HG03575 (cell line): ENCODE results near the gene ZNF549.
"Not testable (repeated sequence)": the region's sequence is repeated elsewhere in the genome, so short reads cannot be mapped to it uniquely, and the experiment has no call there.

Source experiments
- ATAC-seq: cut with Tn5 transposase; IDR thresholded peaks from one replicate; pipeline ENCODE4 v1.9.1; 2021; ENCODE audit not compliant: unreplicated experiment, insufficient number of reproducible peaks, low FRiP score; ENCODE audit errors: extremely low read depth

Gene ZNF549

DNA sequence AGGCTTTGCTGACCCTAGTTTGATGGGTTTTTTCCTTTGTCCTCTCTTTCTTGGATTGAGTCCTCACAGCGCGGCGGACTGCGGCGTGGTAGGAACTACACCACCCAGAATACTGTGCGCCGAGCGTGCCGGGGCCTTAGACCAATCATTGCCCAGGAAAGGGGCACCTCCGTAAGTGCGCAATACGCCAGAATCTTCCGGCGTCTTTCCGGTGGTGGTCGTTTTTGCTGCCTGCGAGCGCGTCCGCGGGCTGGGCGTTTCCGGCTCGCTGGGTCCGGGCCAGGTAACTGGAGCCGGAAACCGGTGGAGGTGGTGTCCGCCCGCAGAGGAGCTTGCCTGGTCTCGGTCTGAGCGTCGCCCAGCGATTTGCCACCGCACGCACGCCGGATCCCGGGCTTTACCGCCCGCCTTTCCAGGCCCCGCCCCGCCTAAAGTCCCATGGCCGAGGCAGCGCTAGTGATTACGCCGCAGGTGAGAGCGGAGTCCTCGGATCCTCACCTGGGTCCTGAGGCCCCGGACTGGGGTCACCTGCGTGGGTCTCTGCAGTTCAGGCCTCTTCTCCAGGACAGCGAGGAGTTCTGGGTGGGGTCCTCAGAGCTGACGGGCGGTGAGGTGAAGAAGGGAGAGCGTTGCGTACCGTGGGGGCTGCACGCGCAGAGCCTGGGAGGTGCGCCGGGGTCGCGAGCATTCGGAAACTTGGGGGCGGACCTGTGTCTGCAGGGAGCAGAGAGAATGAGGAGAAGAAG is at the start of gene ZNF549:
ZNF549 (plus strand) TSS at position 221 of the 746 bp plus-strand sequence; CDS start at position 439, 218 bp downstream.
- ATAC-seq: peak; percentile 50

- not testable (repeated sequence) for ATAC-seq
Observed at GRCh38 chr19:57487477-57488298, 39.5 kb upstream of the ZNF549 start, which contains the start of gene ZNF419. TSS of gene ZNF419 (plus strand) at chr19:57487750. CDS start at chr19:57487951, 201 bp downstream.

GRCh38 chr19:57488299-57488644 is 38.9 kb upstream of the ZNF549 start:
- not testable (repeated sequence) for ATAC-seq

GRCh38 chr19:57499332-57499679 is 27.9 kb upstream of the ZNF549 start:
- not testable (repeated sequence) for ATAC-seq

GRCh38 chr19:57499680-57500395 is 27.3 kb upstream of the ZNF549 start, which contains the start of gene ZNF773:
TSS of gene ZNF773 (plus strand) at chr19:57499938. CDS start at chr19:57500081, 143 bp downstream.
- ATAC-seq: not testable (repeated sequence)

DNA sequence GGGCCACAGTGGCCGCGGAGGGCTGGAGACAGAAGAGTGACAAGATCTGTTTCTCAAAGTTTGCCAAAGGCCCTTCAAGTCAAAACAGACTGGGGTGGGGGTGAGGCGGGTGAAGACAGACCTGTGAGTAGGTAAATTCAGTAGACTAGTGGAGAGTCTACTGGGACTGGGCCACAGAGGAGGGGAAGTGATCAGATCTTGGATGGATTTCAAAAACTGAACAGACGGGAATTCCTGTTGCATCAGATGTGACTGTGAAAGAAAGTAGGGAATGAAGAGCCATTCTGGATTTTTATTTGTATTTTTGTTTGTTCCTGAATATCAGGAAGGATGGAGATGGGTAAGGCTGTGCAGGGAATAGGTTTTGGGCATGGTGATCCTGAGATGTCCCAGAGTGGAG is 26.8 kb upstream of the ZNF549 start:
- ATAC-seq: not testable (repeated sequence)

DNA sequence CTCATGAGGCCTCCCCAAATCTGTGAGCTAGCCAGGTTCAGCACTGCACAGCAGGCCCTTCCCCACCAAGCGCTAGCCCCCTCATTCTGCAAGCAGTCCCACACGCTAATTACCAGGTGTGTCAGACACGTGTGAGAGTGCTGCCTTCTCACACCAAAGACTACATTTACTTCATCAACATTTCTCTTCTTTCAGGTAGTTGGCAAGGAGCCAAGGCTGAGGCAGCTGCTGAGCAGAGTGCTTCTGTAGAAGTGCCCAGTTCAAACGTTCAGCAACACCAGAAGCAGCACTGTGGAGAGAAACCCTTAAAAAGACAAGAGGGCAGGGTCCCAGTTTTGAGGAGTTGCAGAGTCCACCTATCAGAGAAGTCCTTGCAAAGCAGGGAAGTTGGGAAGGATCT is 21.0 kb upstream of the ZNF549 start:
- no peak for ATAC-seq

- ATAC-seq: no peak
Observed at GRCh38 chr19:57511484-57511883, 15.7 kb upstream of the ZNF549 start.

GRCh38 chr19:57512845-57513244 is 14.3 kb upstream of the ZNF549 start:
- ATAC-seq: no peak

GRCh38 chr19:57515255-57515654 is 11.9 kb upstream of the ZNF549 start:
- ATAC-seq: no peak

- not testable (repeated sequence) for ATAC-seq
Observed at GRCh38 chr19:57518021-57518420, 9.1 kb upstream of the ZNF549 start.

GRCh38 chr19:57537953-57538547 is 10.9 kb downstream of the ZNF549 start:
- no peak for ATAC-seq

- ATAC-seq: no peak
Observed at GRCh38 chr19:57546513-57546912, 19.4 kb downstream of the ZNF549 start.

GRCh38 chr19:57552432-57552831 is 25.3 kb downstream of the ZNF549 start:
- no peak for ATAC-seq

DNA sequence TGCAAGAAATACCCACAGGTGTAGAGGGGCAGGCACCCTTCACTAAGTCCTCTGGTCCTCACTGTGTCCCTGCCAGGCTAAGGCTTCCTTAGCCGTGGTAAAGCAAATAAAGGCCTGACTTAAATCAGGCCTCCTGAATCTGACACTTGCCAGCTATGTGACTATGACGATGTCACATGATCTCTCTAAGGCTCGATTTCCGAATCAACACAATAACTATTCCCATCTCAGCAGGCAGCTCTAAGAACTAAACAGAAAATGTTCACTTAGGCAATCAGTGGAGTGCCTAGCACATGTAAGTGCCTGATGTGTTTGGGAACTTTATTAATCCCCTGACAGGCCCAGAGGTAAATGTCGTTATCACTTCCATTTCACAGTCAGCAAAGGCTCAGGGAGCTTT is 30.5 kb downstream of the ZNF549 start:
- no peak for ATAC-seq

- no peak for ATAC-seq
Observed at GRCh38 chr19:57558525-57558924, 31.4 kb downstream of the ZNF549 start.

- ATAC-seq: no peak
Observed at GRCh38 chr19:57559008-57559403, 31.9 kb downstream of the ZNF549 start.

DNA sequence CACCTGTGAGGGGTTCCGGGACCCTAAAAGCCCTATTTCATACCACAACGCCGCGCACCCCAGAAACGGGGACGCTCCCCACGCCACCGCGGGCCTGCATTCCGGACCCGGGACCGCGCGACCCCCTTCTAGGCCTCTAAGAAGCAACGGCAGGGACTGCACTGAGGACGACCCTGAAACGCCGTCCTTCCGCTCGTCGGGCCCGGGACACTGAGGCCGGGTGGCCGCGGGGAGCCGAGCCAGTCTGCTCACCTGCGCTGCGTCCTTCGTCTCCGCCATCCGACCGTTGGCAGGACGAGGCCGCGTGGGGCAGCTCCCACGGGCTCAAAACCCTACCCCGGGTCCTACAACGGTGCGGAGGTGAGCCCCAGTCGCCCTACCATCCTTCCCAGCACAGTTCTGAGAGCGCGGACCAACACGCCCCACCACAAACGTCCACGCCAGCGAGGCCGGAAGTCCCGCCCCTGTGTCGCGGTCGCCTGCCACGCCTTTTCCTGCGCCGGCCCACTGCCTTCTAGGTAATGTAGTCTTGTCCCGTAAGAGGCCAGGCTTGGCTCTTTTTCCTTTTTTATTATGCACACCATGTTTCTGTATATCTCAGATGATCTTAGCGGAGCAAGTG is 32.4 kb downstream of the ZNF549 start, which contains the start of gene ZNF550:
ZNF550 (minus strand) TSS at position 460 of the 622 bp plus-strand sequence; CDS start at position 279, 181 bp downstream.
- no peak for ATAC-seq
